ENCODE measurements around the gene ATP8A2.

The ATP8A2 gene

DNA sequence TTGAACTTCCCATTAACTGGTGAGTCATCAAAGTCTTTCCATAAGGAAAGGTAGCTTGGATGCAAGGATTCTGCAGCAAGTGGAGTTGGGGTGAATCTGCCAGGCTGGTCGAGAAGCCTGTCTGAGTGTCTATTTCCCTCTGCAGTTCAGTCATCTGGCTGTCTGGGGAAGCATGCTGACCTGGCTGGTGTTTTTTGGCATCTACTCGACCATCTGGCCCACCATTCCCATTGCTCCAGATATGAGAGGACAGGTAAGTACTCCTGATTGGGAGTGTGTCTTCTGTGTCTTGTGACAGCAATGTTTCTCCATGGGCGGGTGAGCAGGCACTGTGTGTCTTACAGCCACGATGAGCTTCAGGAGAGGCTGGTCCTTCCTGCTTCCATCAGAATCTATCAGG is 490.4 kb downstream of the ATP8A2 start:
- no peak overlapping the region for H3K27ac ChIP-seq
- no peak for TF ChIP-seq ZFX (IDR thresholded peaks at IDR 0.05; ENCODE audit: borderline replicate concordance)
- TF ChIP-seq, protein P1, sequence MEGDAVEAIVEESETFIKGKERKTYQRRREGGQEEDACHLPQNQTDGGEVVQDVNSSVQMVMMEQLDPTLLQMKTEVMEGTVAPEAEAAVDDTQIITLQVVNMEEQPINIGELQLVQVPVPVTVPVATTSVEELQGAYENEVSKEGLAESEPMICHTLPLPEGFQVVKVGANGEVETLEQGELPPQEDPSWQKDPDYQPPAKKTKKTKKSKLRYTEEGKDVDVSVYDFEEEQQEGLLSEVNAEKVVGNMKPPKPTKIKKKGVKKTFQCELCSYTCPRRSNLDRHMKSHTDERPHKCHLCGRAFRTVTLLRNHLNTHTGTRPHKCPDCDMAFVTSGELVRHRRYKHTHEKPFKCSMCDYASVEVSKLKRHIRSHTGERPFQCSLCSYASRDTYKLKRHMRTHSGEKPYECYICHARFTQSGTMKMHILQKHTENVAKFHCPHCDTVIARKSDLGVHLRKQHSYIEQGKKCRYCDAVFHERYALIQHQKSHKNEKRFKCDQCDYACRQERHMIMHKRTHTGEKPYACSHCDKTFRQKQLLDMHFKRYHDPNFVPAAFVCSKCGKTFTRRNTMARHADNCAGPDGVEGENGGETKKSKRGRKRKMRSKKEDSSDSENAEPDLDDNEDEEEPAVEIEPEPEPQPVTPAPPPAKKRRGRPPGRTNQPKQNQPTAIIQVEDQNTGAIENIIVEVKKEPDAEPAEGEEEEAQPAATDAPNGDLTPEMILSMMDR (IDR thresholded peaks at IDR 0.05) = no peak

GRCh38 chr13:25864116-25864515 is 492.3 kb downstream of the ATP8A2 start:
- TF ChIP-seq, protein P1 (IDR thresholded peaks at IDR 0.05) = no peak
- TF ChIP-seq ZFX (IDR thresholded peaks at IDR 0.05; ENCODE audit: borderline replicate concordance) = no peak

DNA sequence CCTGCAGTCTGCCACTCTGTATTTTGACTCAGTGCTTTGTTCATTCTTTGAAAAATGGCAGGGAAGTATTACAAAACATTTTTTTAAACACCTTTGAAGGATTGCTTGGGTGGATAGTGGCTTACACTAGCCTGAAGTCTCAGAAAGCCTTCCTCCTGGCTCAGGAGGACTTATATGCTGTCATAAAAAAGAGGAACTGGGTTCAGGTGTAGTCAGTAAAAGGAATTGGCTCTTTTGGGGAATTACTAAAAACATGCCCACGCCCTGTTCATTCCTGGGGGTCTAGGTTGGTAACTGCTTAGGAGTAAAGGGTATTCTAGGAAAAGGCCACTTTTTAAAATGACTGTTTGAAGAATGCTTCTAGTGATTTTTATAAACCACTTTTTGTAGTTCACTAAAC is 493.2 kb downstream of the ATP8A2 start:
- TF ChIP-seq, protein P1 (IDR thresholded peaks at IDR 0.05) = no peak
- TF ChIP-seq ZFX (IDR thresholded peaks at IDR 0.05; ENCODE audit: borderline replicate concordance) = no peak
- H3K27ac ChIP-seq = no peak overlapping the region

More at GRCh38 chr13:25864116-25864515, 492.3 kb downstream of the ATP8A2 start:
- H3K27ac ChIP-seq = no peak overlapping the region

DNA sequence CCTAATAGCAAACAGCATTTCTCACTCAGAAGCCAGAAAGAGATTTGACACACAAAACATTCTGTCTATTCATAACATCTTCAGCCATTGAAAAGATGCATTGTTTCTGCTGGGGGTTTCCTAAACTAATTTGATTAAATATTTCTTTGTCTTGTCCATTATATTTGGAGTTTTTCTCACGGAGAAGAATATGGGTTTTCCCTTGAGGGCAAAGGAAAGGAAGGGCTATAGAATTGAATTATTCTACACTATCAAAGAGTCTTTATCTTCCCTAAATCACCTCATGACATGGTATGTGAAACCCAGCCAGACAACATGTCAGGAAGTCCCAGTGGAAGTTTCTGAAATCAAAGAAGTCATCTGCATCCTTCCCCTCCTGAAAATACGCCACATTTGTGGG is 493.6 kb downstream of the ATP8A2 start:
- TF ChIP-seq, protein P1 (IDR thresholded peaks at IDR 0.05) = no peak
- H3K27ac ChIP-seq = no peak overlapping the region

DNA sequence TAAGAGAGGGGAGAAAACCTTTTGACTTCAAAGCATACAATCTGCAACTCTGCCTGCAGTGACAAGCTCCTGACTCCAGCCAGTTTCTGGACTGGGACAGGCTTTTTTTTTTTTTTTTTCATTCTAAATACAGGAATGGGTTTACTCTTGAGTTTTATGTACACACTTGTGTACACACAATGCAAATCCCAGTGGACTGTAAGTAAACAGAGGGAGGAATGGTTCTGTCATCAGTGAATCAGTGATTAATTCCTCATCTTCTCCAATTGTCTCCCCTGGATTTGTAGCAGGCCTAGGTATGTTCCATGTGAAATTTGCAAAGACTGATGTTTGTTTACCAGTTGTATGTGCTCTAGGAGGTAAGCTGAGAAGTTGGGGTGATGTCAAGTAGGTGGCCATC is 495.3 kb downstream of the ATP8A2 start:
- TF ChIP-seq, protein P1 (IDR thresholded peaks at IDR 0.05) = no peak
- no peak for TF ChIP-seq ZFX (IDR thresholded peaks at IDR 0.05; ENCODE audit: borderline replicate concordance)

GRCh38 chr13:25868490-25868889 is 496.7 kb downstream of the ATP8A2 start:
- no peak for TF ChIP-seq ZFX (IDR thresholded peaks at IDR 0.05; ENCODE audit: borderline replicate concordance)
- TF ChIP-seq, protein P1 (IDR thresholded peaks at IDR 0.05) = no peak
- no peak overlapping the region for H3K27ac ChIP-seq

More for the DNA sequence above, 495.3 kb downstream of the ATP8A2 start:
- H3K27ac ChIP-seq = no peak overlapping the region

DNA sequence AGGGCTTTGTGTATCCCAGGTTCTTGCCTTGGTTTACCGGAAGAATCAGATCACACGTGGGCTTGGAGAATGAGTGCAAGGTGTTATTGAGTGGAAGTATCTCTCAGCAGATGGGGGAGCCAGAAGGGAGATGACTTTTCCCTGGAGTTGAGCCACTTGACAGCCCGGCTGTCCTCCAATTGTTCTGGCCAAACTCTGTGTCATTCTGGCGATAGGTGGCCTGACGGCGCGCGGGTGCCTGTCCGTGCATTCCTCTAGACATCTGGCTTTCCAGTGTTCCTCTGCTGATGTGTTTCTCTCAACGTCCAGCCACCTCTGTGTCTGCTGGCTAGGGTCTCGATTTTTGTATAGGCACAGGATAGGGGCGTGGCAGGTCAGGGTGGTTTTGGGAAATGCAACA is 498.2 kb downstream of the ATP8A2 start:
- TF ChIP-seq, protein P1 (IDR thresholded peaks at IDR 0.05) = no peak
- TF ChIP-seq ZFX (IDR thresholded peaks at IDR 0.05; ENCODE audit: borderline replicate concordance) = no peak
- no peak overlapping the region for H3K27ac ChIP-seq

All from 22Rv1 (cell line).